Erythroblast (primary cell): ENCODE data around the gene EEPD1.

Experiments
- GATA1 ChIP-seq: IDR thresholded peaks from 2 replicates; pipeline ENCODE4 v1.6.1; 2011; ENCODE audit warnings: low read depth, mild to moderate bottlenecking, control low read depth, low read length, moderate library complexity
- POLR2A ChIP-seq: IDR thresholded peaks from 2 replicates; pipeline ENCODE4 v1.6.1; 2011; ENCODE audit warnings: mild to moderate bottlenecking, low read length

- TF ChIP-seq POLR2A = no peak
- TF ChIP-seq GATA1 = no peak
Measured at GRCh38 chr7:36277249-36277542, 124.1 kb downstream of the EEPD1 start.
